ENCODE data around the gene SAMD7.

DNA sequence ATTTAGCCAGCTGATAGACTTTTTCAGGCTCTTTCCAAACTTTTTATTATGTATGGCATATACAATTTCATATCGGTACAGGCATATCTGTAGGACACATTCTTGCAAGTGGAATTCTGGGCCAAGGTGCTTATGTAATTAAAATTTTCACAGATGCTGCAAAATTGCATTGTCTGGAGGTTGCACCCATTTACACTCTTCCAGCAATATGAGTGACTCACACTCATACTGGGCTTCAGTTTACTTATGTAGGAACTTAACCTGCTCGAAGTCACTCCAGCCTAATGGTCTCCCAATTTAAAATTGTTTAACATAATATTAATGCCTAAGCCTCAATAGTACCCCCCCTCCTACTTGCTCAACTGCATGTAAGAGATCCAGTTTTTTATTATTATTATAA is 44.0 kb downstream of the SAMD7 start:
- TF ChIP-seq CTCF (IDR thresholded peaks at IDR 0.05; ENCODE audit: low read length) (no peak), EZH2 (IDR thresholded peaks at IDR 0.05; ENCODE audit: borderline replicate concordance, low read length) (no peak)

Measured in OCI-LY1 (cell line).